DOHH2 (cell line): ENCODE results near the gene MRLN.
"Not testable (repeated sequence)": the region's sequence is repeated elsewhere in the genome, so short reads cannot be mapped to it uniquely, and the experiment has no call there.

Experiments
- H3F3A ChIP-seq: fragments of 200-600 bp; sonication (generic), shearing (Covaris generic); 2 replicates; pipeline ENCODE4 v1.6.0; 2016; ENCODE audit warnings: antibody characterized with exemption, mild to moderate bottlenecking; ENCODE audit not compliant: control insufficient read depth, insufficient read depth
- H3K27ac ChIP-seq: fragments of 200-600 bp; sonication (generic); 2 replicates; pipeline ENCODE4 v1.5.1; 2014; ENCODE audit warnings: low read depth, mild to moderate bottlenecking, low read length, moderate library complexity
- H3K27me3 ChIP-seq: fragments of 200-600 bp; sonication (generic); 2 replicates; pipeline ENCODE4 v1.6.1; 2014; ENCODE audit warnings: mild to moderate bottlenecking, low read length, mixed read lengths; ENCODE audit not compliant: control insufficient read depth
- H3K36me3 ChIP-seq: fragments of 200-600 bp; sonication (generic); 2 replicates; pipeline ENCODE4 v1.6.1; 2014; ENCODE audit warnings: mild to moderate bottlenecking, low read length, moderate library complexity, mixed read lengths; ENCODE audit not compliant: control insufficient read depth
- H3K4me1 ChIP-seq: fragments of 200-600 bp; sonication (generic); 2 replicates; pipeline ENCODE4 v1.6.1; 2014; ENCODE audit warnings: mild to moderate bottlenecking, low read length, mixed read lengths; ENCODE audit not compliant: control insufficient read depth
- H3K4me2 ChIP-seq: fragments of 200-600 bp; sonication (generic); 2 replicates; pipeline ENCODE4 v1.6.0; 2014; ENCODE audit warnings: mild to moderate bottlenecking, low read length, moderate library complexity
- H3K4me3 ChIP-seq: fragments of 200-600 bp; sonication (generic); 2 replicates; pipeline ENCODE4 v1.5.1; 2014; ENCODE audit warnings: mild to moderate bottlenecking, low read length, mixed read lengths
- H3K79me2 ChIP-seq: fragments of 200-600 bp; sonication (generic); 2 replicates; pipeline ENCODE4 v1.6.1; 2014; ENCODE audit warnings: mild to moderate bottlenecking, low read length, mixed read lengths; ENCODE audit not compliant: control insufficient read depth
- H3K9me2 ChIP-seq: fragments of 200-600 bp; sonication (generic); replicated peaks from 2 replicates; pipeline ENCODE4 v1.6.1; 2014; ENCODE audit warnings: mild to moderate bottlenecking, low read length, mixed read lengths; ENCODE audit not compliant: control insufficient read depth
- H3K9me3 ChIP-seq: fragments of 200-600 bp; sonication (generic); 2 replicates; pipeline ENCODE4 v1.6.1; 2014; ENCODE audit warnings: antibody characterized with exemption, low read length, mixed read lengths; ENCODE audit not compliant: control insufficient read depth, insufficient read depth
- H4K20me1 ChIP-seq: fragments of 200-600 bp; sonication (generic); 2 replicates; pipeline ENCODE4 v1.6.0; 2014; ENCODE audit warnings: low read depth, mild to moderate bottlenecking, antibody characterized with exemption, low read length, moderate library complexity; ENCODE audit not compliant: control insufficient read depth, insufficient read depth
- CTCF ChIP-seq: fragments of 200-600 bp; sonication (generic); IDR thresholded peaks from one replicate; pipeline ENCODE4 v1.5.1; 2014; ENCODE audit warnings: antibody characterized with exemption, mild to moderate bottlenecking, low read depth, low read length; ENCODE audit not compliant: poor library complexity, severe bottlenecking
- EZH2phosphoT487 ChIP-seq: fragments of 200-600 bp; sonication (generic); IDR thresholded peaks from 2 replicates; pipeline ENCODE4 v1.6.1; 2017; ENCODE audit warnings: borderline replicate concordance, mild to moderate bottlenecking, antibody characterized with exemption, low read length, moderate library complexity, mixed read lengths

MRLN gene

GRCh38 chr10:59734014-59734462 lies 19.2 kb downstream of the MRLN start:
- Histone ChIP-seq H4K20me1 (no peaks in the 10 kb centered on the region), H3K27ac (no peak overlapping the region), H3K4me2 (no peak overlapping the region), H3K9me3 (no peaks in the 10 kb centered on the region), H3K27me3 (0 out of 2 replicates have a peak, but pooled peaks cover 4% of the 10 kb centered on the region), H3K79me2 (no peaks in the 10 kb centered on the region), H3F3A (no peaks in the 10 kb centered on the region), H3K36me3 (no peaks in the 10 kb centered on the region), H3K4me1 (no peaks in the 10 kb centered on the region), H3K4me3 (no peak overlapping the region), H3K9me2 (no peaks in the 10 kb centered on the region)
- TF ChIP-seq EZH2phosphoT487 (no peak), CTCF (no peak)

- H3K4me3 ChIP-seq, H3K4me2 ChIP-seq, H3K79me2 ChIP-seq, H3F3A ChIP-seq, H3K4me1 ChIP-seq, H3K27me3 ChIP-seq, H3K27ac ChIP-seq, H3K9me3 ChIP-seq, H4K20me1 ChIP-seq, H3K36me3 ChIP-seq, H3K9me2 ChIP-seq: not testable (repeated sequence)
These were observed 19.8 kb downstream of the MRLN start for GRCh38 chr10:59733321-59734013.

- H3K9me3 ChIP-seq, H3K27ac ChIP-seq, H3K79me2 ChIP-seq, H4K20me1 ChIP-seq, H3K36me3 ChIP-seq, H3K27me3 ChIP-seq, H3F3A ChIP-seq, H3K4me1 ChIP-seq, H3K4me2 ChIP-seq, H3K9me2 ChIP-seq, H3K4me3 ChIP-seq: not testable (repeated sequence)
These were observed 20.4 kb downstream of the MRLN start for GRCh38 chr10:59732849-59733248.

GRCh38 chr10:59729167-59729566 lies 24.1 kb downstream of the MRLN start:
- H3K27me3 ChIP-seq, H3K36me3 ChIP-seq, H3F3A ChIP-seq, H3K4me2 ChIP-seq, H3K79me2 ChIP-seq, H3K27ac ChIP-seq, H3K4me1 ChIP-seq, H3K4me3 ChIP-seq, H3K9me3 ChIP-seq, H3K9me2 ChIP-seq, H4K20me1 ChIP-seq: not testable (repeated sequence)

GRCh38 chr10:59724098-59724938 lies 28.9 kb downstream of the MRLN start:
- no peaks in the 10 kb centered on the region for H3K36me3 ChIP-seq
- no peaks in the 10 kb centered on the region for H3K9me2 ChIP-seq
- H4K20me1 ChIP-seq: no peaks in the 10 kb centered on the region
- no peaks in the 10 kb centered on the region for H3K9me3 ChIP-seq
- no peak overlapping the region for H3K4me2 ChIP-seq
- no peak for TF ChIP-seq EZH2phosphoT487
- no peaks in the 10 kb centered on the region for H3K27me3 ChIP-seq
- H3F3A ChIP-seq: no peaks in the 10 kb centered on the region
- H3K27ac ChIP-seq: no peak overlapping the region
- no peaks in the 10 kb centered on the region for H3K4me1 ChIP-seq
- H3K79me2 ChIP-seq: no peaks in the 10 kb centered on the region
- no peak overlapping the region for H3K4me3 ChIP-seq
